CD4-positive, alpha-beta T cell treated with Interleukin-21 for 1 hour (primary cell): ENCODE data around the gene CADM1.

ENCODE experiments used
- DNase-seq: peaks from one replicate; pipeline ENCODE4 v3.0.0-alpha.2; 2020

Gene CADM1

DNA sequence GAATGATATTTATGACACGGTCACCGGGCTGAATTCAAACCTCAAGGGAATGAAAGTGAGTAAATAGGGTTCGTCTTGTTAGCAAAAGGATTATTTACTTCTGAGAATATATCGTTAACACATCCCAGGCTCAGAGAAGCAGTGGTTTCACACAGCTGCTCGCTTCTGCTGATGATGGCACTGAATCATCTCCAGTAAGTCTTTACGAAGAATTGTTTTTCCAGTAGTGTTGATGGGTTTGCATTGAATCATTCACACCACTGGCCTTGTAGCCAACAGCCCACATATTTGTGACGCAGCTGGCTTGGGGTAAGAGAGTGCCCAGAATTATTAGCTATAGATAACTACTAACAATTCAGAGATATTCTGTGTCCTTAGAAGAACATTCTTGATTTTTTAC lies 236.3 kb downstream of the CADM1 start:
- DNase-seq = peak; percentile 31

DNA sequence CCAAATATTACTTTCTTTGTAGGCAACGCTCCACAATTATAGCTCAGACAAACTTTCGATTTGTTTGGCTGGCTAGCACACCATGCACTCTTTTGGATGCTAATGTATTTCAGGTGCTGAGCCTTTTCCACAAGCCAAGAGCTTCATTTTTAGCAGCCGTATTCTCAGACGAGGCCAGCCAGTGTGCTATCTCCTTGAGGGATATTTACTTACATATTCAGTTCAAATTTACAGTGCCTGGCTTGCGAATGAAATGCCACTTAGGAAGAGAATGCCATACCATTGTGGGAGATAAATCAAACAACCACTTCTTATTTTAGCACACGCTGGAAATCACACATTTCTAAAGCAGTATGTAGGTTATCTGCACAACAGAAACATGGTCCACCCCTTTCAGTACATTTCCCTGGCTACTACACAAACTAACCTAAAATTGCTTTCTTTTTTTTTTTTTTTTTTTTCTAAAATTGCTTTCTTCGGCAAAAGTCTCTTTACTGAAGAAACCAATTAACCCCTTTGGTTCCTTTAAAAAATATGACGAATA lies 236.9 kb downstream of the CADM1 start:
- no peak for DNase-seq

DNA sequence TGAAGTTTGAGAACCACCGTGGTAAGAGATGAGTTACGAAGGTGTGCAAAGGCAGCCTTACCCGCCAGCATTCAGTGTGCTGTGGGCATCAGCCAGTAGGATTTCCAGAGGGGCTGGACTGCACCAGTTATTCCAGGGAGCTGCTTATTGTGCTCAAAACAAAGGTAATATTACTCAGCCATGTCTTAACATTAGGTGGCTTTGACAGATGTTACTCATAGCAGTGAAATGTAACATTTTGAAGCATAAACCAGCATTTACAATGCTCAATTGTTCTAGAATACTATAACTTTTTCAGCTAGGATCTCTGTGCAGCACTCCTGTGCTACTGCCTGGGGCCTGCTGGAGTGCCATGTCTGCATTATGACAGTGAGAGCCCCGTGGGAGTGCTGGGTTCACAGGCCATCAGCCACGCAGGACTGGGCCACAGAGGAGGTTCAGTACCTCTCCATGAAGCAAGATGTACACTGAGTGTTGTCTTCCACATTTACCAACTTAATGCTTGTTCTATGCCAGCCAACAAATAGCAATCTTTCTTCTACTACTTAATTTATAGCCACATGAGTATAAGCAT lies 238.1 kb downstream of the CADM1 start:
- DNase-seq = no peak

DNA sequence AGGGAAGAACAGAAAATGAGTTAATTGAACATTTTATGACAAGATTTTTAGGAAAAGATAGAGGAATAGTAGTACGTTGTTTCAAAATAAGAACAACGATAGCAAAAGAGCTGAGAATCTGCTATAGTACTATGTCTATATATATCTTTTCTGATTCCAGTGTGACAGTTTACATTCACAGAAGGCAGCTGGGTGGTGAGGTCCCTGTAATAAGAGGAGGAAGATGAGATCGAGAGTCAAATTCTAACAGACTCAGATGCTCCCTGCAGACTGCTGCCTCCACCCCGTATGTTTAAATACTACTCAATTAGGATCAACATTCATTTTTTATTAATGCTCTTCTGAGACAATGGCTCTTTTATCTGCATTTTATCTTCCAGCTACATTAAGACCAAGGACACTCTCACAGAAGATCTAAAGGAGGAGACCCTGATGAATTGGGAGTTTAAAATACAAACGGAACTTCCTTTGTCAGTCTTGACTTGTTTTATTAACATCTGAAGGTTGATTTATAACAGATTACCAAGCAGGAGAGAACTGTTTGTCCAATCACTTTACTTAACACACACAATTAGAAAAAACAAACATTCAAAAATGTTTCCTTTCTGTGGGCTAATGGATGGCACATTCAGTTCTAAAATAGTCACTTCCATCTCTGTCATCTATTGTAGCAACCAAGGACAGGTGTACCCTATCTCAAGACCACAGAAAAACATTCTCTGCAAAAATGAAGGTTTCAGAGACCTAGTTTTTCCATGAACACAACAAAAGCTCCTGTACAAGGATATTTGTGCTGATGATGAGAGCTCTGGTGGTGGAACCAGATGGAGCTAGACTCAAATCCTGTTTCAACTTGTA lies 240.2 kb downstream of the CADM1 start:
- DNase-seq = no peak

DNA sequence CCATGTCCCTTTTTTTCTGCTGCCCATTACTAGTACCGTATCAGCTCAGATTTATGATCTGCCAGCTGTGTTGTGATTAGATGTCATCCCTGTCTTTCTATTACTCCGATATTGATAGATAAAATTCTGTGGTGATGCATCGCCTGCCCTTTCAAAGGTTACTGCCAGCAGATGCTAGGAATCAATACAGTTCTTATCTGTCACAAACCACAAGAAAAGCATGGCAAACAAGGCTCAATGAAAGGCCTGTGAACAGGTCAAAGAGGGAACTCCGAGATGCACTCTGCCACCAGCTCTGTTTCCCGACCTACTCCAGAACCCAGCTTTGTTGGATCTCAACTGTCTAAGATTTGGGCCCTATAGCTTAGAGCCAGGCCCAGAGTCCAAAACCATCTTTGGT lies 246.0 kb downstream of the CADM1 start:
- no peak for DNase-seq

DNA sequence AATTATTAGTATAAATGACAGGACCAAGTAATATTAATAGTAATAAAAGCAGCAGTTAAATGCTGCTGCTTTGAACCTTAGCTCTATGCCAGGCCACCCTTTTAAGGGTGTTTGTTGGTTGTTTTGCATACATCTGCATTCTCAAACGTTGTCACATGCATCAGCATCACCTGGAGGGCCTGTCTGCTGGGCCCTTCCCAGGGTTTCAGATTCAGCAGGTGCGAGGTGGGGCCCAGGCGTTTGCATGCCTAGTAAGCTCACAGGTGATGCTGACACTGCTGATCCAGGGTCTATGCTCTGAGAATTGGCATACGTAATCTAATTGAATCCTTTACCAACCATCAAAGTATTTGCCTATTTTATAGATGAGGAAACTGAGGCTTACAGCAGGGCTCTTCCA lies 246.5 kb downstream of the CADM1 start:
- no peak for DNase-seq

DNA sequence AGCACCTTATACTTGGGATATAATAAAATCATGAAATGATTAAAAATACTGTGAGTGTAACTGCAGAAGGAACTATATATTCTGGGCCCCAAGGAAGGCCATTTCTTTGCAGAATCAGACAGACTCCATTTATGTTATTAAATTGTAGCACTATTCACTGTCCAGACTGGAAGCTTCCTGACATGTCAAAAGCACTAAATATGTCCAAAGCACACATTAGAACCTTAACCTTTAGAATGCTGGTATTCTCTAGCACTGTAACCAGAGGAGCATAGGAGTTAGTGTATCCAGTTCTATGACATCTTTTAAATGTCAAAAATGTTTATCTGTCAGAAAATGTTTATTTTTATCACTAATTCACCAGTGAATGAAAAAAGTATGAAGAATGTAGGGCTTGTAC lies 246.9 kb downstream of the CADM1 start:
- DNase-seq = no peak

DNA sequence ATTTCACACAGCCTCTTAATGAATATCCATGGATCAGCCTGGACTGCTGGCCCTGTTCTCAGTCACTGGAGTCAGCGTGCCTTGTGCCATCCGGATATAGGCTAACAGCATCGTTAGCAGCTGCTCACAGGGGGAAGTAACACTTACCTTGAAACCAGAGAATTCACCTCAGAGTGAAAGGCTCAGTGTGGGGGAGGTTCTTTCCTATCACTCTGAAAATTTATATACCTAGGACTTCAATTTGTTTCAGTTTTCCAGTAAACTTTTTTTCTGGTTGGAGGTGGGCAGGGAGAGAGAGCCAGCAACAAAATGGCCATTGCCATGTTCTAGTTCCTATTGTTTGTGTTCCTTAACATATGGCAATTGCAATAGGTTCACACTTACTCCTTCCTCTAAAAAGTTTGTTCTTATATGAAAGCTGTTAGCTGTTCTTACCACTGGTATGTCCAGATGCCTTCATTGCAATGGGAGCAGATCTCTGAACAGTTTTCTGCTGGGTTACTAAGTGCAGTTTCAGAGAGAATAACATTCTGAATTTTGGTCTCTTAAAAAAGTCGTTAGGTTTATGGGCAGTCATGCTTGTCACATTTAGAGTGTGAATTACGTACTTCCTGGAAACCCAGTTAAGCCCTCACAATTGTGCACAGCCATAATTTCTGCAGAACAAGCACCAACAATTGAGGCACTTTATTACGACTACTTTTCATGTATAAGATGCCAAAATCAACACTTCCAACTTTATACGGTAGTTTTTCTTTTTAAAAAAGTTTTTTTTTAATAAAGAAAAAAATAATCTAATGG lies 247.6 kb downstream of the CADM1 start:
- peak; percentile 48 for DNase-seq

DNA sequence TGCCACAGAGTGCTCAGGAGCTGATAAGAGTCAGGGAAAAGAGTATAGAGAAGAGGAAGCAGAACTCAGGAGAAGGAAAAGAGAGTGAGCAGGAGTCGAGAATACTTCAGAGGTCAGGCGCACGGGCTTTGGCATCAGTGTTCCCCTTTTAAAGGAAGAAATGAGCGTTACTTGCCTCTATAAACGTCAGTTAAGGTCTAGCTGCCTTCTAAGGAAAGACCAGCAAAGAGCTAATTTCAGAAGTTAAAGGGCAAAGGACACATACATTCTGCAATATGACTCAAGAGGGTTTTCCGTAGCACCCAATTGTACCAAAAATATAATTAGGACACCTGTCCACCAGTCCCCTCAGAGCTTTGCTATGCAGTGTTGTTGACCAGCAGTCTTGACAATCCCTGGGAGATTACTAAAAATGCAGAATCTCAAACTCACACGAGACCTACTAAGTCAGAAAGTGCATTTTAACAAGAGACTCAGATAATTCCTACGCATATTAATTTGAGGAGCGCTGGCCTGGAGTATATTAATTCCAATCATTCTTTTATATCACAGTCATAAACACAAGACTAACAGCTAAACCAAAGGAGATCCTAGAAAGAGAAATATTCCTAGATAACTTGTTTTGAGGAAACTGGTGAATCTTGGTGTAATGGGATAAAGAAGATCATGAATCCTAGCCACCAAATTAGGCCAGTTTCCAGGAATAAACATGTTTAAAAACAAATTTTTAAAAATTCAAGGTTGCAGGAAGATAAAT lies 249.0 kb downstream of the CADM1 start:
- DNase-seq = no peak

DNA sequence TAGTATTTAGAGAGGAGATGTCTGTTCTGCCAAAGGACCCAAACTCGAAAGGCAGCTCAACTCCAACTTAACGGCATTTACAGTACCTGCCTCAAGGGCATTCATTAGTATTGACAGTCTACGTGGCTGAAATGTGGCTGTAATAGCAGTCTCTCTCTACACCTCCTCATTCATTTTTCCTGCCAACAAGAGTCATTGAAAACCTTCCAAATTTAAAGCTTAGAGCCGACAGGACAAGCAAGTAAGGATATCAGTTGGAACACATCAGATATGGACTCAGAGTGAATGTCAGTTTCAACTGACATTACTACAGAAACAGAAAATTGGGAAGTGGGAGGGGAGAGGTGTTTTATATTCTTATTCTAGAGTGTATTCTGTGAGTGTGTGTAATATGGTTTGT lies 253.1 kb downstream of the CADM1 start:
- no peak for DNase-seq

DNA sequence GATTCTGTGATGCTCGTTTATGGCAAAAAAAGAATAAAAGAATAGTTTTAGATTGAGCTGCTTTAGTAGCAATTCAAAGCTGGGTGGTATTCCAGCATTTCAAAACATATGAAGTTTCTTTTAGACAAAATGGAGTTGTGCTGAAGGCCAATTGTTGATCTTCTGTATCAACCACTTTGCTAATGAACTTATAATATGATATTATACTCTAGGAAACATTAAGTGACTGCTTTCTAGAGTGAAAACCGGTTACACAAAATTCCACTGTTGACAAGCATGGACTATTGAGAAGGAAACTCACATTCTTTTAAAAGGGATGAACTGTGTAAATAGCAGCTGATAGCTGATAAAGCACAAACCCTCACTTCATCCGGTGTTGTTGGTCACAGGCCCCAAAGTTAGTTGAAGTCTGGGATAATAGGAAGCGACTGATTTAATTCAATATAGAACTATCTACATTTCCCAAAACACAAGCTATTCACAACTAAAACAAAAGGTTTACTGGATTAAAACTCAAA lies 255.1 kb downstream of the CADM1 start:
- DNase-seq = no peak

DNA sequence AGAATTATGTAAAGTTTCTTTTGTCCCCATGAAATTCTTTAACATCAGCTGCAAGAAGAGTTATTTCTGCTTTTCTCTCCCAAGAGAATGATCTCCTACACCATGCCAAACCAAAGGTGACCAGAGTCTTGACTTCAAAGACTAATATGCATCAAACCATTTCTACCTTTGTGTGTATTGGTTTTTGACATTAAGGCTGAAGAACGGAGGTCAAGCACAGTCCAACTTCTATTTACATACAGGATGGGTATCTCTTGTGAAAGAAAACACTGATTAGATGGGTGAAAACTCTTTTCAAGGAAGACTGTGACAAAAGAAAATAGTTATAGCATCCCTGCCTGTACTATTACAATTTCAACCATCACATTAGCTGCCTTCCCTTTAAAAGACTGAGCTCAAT lies 256.3 kb downstream of the CADM1 start:
- DNase-seq = no peak

DNA sequence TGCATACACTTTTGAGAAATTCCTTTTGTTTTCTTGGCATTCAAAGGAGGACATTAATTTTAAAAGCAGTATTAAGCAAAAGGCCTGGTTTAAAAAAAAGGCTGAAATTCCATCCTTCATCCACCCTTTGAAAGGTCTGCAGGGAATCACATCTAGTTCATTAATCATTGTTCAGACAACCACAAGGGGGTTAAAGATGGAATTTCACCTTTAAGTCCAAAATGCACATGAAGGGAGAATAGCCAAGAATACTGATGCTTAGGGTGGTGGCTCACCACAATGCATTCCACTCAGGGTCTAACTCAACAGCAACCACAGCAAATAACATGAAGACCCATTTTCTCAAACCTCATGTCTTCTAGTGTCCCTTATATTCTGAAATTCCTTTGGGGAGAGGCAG lies 256.9 kb downstream of the CADM1 start:
- DNase-seq = no peak

DNA sequence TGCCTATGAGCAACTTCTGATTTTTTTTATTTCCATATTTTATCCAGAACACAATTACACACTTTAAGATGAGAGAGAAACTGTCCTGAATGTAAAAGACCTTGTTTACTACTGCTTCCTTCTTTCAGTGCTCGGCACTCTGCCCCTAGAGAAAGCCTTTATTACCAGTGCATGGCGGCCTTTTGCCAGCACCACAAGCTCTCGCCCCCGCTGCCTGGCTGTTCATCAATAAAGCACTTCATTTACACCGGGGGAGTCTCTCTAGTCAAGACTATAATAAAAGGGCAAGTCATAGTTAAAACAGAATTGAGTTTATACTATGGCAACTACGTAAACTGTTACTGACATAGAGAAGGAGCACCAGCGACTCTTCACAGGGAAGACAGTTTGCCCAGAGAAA lies 259.5 kb downstream of the CADM1 start:
- no peak for DNase-seq

DNA sequence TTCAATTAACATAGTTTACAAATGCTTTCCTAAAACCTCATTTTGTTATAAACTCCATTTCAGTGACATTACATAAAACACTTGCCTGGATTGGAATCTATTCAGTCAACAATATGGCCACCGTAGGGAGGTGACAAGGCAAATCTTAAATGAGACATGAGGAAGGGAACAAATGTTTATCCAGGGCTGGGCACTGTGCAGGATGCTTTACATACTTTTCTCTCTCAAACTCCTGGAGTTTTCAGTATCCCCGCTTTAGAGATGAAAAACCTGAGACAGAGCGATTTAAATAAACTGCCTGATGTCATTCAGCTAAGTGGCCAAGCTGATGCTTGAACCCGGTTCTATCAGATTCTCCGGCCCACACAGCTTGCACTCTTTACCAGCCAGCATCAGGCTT lies 259.9 kb downstream of the CADM1 start:
- DNase-seq = no peak

DNA sequence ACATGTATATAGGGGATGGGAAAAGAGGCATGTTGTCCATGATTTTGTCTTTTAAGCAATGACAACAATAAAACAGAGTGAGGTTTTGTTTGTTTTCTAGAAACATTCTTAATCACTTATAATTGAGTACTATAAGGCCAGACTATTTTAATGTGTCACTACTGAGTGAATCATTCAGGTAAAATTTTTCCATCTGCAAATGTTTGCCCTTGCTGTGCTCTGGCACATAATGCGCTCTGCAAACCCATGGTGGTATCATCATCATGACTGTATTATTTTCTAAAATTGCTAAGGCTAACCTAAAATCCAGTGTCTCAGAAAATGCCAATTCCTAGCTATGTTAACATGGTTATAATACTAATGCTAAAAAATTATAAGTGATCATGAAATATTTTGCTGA lies 261.2 kb downstream of the CADM1 start:
- DNase-seq = no peak

DNA sequence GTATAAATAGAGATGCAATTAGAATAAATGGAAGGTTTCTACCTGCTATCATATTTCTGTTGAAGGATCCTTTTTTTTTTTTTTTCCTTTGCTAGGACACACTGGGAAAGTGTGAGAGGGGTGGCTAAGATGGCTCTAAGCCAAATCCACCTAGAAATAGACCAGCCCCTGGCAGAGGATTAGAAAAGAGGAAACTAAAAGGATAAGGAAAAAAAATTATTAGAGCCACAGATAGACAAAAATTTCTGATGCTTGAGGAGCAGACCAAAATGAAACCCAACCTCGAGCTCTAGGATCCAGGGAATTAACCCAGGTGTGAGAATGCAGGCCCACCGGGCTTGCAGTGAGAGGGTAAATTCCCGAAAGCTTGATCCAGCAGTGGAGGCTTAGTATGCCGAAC lies 262.3 kb downstream of the CADM1 start:
- no peak for DNase-seq

DNA sequence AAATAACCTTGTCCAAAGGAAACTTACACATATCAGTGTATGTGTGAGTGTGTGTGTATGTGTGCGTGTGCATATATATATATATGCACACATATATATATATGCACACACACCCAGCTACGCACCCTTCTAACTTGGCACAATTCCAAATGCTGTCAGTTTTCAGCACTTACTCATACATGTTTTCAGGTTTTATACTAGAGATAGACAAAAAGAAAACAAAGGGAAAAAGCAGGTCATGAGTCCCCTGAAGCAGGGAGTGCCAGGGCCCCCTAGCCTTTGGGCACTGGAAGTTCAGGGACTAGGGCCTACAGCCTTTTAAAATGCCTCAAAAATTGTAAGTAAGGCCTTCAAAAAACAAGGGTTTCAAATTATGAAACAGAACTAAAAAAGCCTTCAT lies 265.4 kb downstream of the CADM1 start:
- DNase-seq = no peak

DNA sequence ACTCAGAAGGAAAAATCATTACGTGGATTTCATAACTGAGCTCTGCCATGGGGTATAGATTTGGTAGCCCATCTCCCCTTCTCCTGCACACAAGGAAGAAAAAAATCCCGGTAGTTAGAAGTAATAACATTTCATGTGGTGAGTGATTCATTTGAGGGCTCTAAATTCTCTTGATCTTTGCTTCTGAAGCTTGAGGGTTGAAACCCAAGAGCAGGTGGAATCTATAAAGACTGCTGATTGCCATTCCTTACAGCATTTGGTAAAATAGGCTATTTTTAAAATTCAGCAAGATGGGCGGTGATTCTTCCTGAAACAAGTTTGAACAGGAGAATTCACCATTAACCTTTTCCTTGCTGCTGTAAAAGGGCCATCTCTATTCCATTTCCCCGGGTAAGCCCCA lies 266.1 kb downstream of the CADM1 start:
- no peak for DNase-seq

DNA sequence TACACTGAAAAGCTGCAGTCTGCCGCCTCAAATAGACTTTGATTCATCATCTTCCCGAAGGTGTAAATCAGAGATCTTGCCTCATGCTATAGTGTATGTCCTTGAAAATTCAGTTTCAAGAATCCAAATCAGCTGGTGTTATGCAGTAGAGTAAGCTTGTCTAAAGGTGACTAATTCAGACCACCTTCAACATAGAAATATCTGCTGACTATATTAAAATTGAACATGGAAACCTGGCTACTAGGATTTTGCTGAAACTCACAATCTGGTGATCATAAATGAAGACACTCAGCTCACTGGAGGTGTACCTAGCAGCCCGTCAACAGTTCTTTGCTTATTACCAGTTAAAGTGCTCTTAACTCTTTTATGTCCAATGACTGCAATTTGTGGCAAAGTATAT lies 266.6 kb downstream of the CADM1 start:
- no peak for DNase-seq

DNA sequence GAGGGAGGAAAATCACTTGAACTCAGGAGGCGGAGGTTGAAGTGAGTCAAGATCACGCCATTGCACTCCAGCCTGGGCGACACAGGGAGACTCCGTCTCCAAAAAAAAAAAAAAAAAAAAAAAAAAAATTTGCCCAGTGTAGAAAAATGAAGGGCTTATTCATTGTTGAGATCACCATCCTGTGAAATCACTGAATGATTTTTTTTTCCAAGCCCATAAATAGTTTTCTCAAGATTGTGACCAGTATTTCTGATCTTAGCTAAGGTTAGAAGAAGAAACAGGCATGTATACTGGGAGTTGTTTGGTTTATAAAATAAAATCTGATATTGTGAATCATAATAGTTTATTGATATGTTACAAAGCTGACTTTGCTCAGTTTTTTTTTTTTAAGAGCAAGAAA lies 269.4 kb downstream of the CADM1 start:
- no peak for DNase-seq

DNA sequence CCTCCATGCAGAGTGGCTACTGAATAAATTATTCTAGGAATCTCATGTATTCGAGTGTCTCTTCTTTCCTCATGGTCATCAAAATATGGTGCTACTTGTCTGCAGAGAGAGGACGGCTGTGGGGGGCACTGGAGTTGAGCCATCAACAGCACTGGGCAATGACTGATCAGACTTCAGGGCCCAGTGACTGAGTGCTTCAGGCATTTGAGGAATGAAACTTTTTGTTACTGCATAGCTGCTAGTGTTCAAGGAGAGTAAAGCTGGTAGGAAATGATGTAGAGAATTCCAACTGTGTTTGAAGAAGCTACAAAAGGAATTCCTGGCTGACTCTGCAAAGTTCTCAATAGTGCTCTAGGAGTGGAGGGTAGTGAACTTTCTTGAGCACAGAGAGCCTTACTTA lies 277.7 kb downstream of the CADM1 start:
- no peak for DNase-seq

DNA sequence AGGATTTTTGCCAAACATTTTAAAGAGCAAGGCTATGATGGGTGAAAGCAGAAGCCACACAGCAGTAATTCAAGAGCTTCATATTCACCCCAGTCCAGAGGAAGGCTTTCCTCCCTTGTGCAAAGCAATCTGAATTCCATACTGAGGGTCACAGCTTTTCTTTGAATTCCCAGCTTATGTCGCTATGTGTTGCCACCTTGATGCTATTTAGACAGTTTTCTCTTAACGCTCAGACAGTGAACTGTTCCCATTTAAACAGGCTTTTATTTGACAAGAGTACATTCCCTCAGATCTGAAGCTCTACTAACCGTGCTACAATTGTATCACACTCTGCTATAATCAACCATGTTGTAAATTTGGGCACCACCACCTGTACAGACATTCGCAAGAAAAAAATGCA lies 279.7 kb downstream of the CADM1 start:
- no peak for DNase-seq
